Activated B cell treated with CpG ODN at 0.5 μM for 24 hours (primary cell): ENCODE data around the gene SPINT2. TPM values are rescaled to one million over a fixed set of nuclear protein-coding genes. Genes with fewer than 3 reads are reported as not detected.

Source experiments
- ATAC-seq: fragments of 200-7000 bp; cut with Tn5 transposase; one replicate; pipeline ENCODE4 v1.10.0; 2021; ENCODE audit warnings: low read depth, mild to moderate bottlenecking, moderate library complexity
- CTCF ChIA-PET: fragments of 350-600 bp; sonication (Branson Sonifier 250); formaldehyde crosslinking; loops from one replicate; lab custom pipeline; 2021; ENCODE audit warnings: antibody characterized with exemption; lab: Charles Lee
- POLR2A ChIA-PET: fragments of 350-600 bp; sonication (Branson Sonifier 250); formaldehyde crosslinking; loops from one replicate; lab custom pipeline; 2021; ENCODE audit warnings: antibody characterized with exemption; lab: Charles Lee
- DNase-seq: peaks from one replicate; pipeline ENCODE4 v3.0.0; 2022
- H3K27ac Mint-ChIP-seq: one replicate; pipeline ENCODE4 v1.8.0; 2020; ENCODE audit warnings: mixed read lengths
- H3K27me3 Mint-ChIP-seq: one replicate; pipeline ENCODE4 v1.8.0; 2021; ENCODE audit warnings: mixed read lengths
- H3K36me3 Mint-ChIP-seq: one replicate; pipeline ENCODE4 v1.8.0; 2021; ENCODE audit warnings: low read depth, mixed read lengths
- H3K4me1 Mint-ChIP-seq: one replicate; pipeline ENCODE4 v1.8.0; 2021; ENCODE audit warnings: mixed read lengths
- H3K4me3 Mint-ChIP-seq: one replicate; pipeline ENCODE4 v1.8.0; 2020; ENCODE audit warnings: mild to moderate bottlenecking, mixed read lengths
- H3K9me3 Mint-ChIP-seq: one replicate; pipeline ENCODE4 v1.8.0; 2020; ENCODE audit warnings: mixed read lengths
- intact Hi-C: fragments of 100-400 bp; cut with micrococcal nuclease; formaldehyde crosslinking; loops from one replicate; pipeline ENCODE4 v1.15.1; 2024
- total RNA-seq: library from RNA; stranded (reverse); gene quantifications from 2 replicates; pipeline ENCODE4 v1.2.3, GENCODE V29; 2022
- TF ChIP-seq, protein P1 (sequence below): fragments of 200-600 bp; IDR thresholded peaks from one replicate; pipeline ENCODE4 v1.8.0; 2022; ENCODE audit warnings: antibody characterized with exemption, mild to moderate bottlenecking

The SPINT2 gene
- total RNA-seq, 1 donor from 2014 or later: 73.4 TPM

DNA sequence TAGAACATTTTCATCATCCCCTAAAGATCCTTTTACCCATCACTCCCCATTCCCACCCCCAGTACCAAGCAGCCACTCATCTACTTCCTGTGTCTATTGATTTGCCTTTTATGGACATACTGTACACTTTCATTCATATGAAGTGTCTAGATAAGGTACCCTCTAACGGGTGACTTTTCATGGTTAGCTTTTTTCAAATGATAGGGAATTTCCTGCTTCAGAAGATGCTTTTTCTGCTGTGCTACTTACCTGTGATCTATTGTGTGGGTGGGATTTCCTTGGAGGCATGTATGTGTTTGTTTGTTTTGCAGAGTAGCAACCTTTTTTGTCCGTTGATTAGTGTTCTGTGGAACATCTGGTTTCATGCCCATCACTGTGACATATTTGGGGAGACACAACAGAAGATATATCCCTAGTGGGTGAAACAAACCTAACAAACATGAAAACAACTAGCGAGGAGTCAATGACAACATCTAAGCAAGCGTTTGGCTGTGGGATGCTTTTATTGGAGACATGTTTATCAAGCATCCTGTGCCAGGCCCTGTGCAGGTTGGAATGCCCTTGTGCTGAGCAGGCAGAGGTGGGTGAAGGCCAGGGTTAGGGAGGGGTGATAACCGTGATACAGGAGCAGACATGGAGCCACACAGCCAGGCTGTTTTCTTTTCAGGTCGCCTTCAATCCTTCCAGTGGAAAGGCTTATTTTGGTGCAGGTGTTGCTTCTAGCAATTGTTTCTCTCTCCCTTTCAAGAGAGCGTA, 17.6 kb downstream of the SPINT2 start:
- peaks cover 30% of the 10 kb centered on the region for H3K36me3 Mint-ChIP-seq
- TF ChIP-seq, protein P1, sequence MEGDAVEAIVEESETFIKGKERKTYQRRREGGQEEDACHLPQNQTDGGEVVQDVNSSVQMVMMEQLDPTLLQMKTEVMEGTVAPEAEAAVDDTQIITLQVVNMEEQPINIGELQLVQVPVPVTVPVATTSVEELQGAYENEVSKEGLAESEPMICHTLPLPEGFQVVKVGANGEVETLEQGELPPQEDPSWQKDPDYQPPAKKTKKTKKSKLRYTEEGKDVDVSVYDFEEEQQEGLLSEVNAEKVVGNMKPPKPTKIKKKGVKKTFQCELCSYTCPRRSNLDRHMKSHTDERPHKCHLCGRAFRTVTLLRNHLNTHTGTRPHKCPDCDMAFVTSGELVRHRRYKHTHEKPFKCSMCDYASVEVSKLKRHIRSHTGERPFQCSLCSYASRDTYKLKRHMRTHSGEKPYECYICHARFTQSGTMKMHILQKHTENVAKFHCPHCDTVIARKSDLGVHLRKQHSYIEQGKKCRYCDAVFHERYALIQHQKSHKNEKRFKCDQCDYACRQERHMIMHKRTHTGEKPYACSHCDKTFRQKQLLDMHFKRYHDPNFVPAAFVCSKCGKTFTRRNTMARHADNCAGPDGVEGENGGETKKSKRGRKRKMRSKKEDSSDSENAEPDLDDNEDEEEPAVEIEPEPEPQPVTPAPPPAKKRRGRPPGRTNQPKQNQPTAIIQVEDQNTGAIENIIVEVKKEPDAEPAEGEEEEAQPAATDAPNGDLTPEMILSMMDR: no peak
- H3K27ac Mint-ChIP-seq: no peak overlapping the region
- H3K4me3 Mint-ChIP-seq: no peak overlapping the region
- H3K9me3 Mint-ChIP-seq: no peaks in the 10 kb centered on the region
- intact Hi-C loops: no loop called here
- no peaks in the 10 kb centered on the region for H3K27me3 Mint-ChIP-seq
- ATAC-seq (no peak), DNase-seq (no peak)
- peaks cover 31% of the 10 kb centered on the region for H3K4me1 Mint-ChIP-seq
- ChIA-PET POLR2A (interaction anchor here (0.7 kb wide), 1 partner anchor 303 kb away, joined by 3 read pairs; no protein-coding TSS in a partner anchor), CTCF (no interaction called here)

DNA sequence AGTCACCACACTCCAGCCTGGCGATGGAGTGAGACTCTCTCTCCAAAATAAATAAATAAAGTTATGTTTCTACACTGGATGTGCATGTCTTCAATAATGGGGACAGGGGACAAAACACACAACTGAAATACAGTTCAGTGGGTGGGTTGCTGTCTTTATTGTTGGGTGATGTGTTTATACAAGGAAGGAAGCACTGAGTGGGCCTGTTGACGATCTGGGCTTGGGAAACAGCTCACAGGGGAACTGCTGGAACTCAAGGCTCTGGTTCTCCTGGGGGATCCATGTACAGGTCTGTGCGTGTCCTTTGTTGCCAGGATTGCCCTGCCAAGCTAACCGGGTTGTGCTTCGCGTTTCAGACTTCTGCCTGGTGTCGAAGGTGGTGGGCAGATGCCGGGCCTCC, 18.9 kb downstream of the SPINT2 start:
- Mint-ChIP-seq H3K4me1 (peaks cover 31% of the 10 kb centered on the region), H3K27ac (no peak overlapping the region), H3K27me3 (no peaks in the 10 kb centered on the region), H3K4me3 (no peak overlapping the region), H3K9me3 (no peaks in the 10 kb centered on the region), H3K36me3 (peaks cover 39% of the 10 kb centered on the region)
- ATAC-seq (no peak), DNase-seq (no peak)
- TF ChIP-seq, protein P1: no peak
- ChIA-PET POLR2A (no interaction called here), CTCF (no interaction called here)
- intact Hi-C loops: no loop called here

DNA sequence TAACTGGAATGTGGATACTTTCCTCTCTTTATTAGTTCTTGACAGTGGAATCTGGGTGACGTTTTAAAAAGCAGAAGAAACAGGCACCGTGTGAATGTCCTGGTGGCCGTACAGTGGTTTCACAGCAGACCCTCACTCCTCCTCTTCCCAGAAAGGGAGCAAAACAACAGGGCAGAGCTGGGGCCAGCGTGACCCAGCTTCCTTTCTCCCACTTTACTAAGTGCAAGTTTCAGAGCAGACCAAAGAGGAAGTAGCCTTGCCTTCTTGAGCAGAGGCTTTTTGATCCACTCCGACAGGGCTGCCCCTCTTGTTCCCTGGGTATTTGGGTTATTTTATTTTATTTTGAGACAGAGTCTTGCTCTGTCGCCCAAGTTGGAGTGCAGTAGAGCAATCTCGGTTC, 20.0 kb downstream of the SPINT2 start:
- Mint-ChIP-seq H3K4me1 (peaks cover 31% of the 10 kb centered on the region), H3K27ac (peak overlapping the region; percentile 91), H3K4me3 (peak overlapping the region; percentile 42), H3K36me3 (peaks cover 46% of the 10 kb centered on the region), H3K9me3 (no peaks in the 10 kb centered on the region), H3K27me3 (no peaks in the 10 kb centered on the region)
- ChIA-PET CTCF (interaction anchor here (1.0 to 1.7 kb wide), 3 partner anchors 13 to 40 kb away, joined by 3 to 5 read pairs (median 3); partner anchors contain the start of gene PPP1R14A), POLR2A (interaction anchor here (0.6 to 2.6 kb wide), 2 partner anchors 19 to 20 kb away, joined by 3 to 14 read pairs; partner anchors contain the start of gene SPINT2)
- DNase-seq: no peak
- peak; percentile 57 for ATAC-seq
- TF ChIP-seq, protein P1: no peak
- intact Hi-C loops: loop anchor here (1.0 kb wide), 1 partner anchor 19 kb away; no protein-coding TSS in a partner anchor

DNA sequence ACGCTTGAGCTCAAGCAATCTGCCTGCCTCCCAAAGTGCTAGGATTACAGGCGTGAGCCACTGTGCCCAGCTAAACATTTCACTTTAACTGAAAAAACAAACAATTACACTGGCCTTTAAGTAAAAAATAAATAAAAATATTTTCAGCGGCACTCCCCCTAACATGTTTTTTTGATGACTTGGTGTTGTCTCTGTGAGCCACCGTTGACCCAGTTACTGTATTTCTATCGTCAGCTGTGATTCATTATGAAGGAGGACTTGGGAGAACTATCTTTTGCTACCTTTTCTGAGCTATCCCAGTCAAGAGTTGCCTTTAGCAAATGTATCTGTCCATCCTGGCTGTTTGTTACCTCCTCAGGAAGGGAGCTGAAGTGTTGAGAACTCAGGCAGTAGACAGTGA, 21.2 kb downstream of the SPINT2 start:
- intact Hi-C loops: no loop called here
- H3K27me3 Mint-ChIP-seq: no peaks in the 10 kb centered on the region
- ATAC-seq (no peak), DNase-seq (no peak)
- H3K4me1 Mint-ChIP-seq: peaks cover 31% of the 10 kb centered on the region
- POLR2A ChIA-PET: interaction anchor here (0.6 to 2.6 kb wide), 2 partner anchors 11 to 20 kb away, joined by 3 to 14 read pairs; partner anchors contain the start of gene SPINT2
- TF ChIP-seq, protein P1: no peak
- H3K36me3 Mint-ChIP-seq: peaks cover 49% of the 10 kb centered on the region
- H3K4me3 Mint-ChIP-seq: no peak overlapping the region
- no peak overlapping the region for H3K27ac Mint-ChIP-seq
- no peaks in the 10 kb centered on the region for H3K9me3 Mint-ChIP-seq
- CTCF ChIA-PET: interaction anchor here (1.2 to 1.7 kb wide), 2 partner anchors 30 to 42 kb away, joined by 3 to 5 read pairs; partner anchors contain the start of gene PPP1R14A

DNA sequence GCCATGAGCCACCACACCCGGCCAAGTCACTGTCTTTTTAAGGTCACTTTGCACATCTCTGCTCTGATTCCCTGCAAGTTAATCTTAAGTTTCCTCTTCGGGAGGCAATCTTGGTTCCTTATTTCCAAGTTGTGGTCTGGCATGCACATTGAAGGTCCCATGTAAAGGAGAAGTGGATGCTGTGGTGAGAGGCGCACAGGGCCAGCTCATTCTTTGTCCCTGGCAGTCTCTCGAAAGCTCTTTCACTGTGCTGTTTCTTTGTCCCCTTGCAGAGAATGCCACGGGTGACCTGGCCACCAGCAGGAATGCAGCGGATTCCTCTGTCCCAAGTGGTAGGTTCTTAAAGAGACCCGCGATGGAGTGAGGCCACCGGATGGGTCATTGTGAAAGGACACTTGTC, 23.2 kb downstream of the SPINT2 start:
- H3K4me1 Mint-ChIP-seq: peaks cover 20% of the 10 kb centered on the region
- H3K27ac Mint-ChIP-seq: no peak overlapping the region
- no peaks in the 10 kb centered on the region for H3K27me3 Mint-ChIP-seq
- H3K36me3 Mint-ChIP-seq: peaks cover 67% of the 10 kb centered on the region
- ATAC-seq: no peak
- no peak overlapping the region for H3K4me3 Mint-ChIP-seq
- intact Hi-C loops: no loop called here
- TF ChIP-seq, protein P1: no peak
- no peaks in the 10 kb centered on the region for H3K9me3 Mint-ChIP-seq
- no peak for DNase-seq
- CTCF ChIA-PET: no interaction called here
- POLR2A ChIA-PET: no interaction called here
